ENCODE data around the gene RASGRP4. TPM values are rescaled to one million over a fixed set of nuclear protein-coding genes. Genes with fewer than 3 reads are reported as not detected.

Gene RASGRP4
- total and polyA plus RNA-seq, 2 experiments from 2014 or later = not detected

GRCh38 chr19:38451629-38452028 is 25.6 kb upstream of the RASGRP4 start:
- Histone ChIP-seq H3K9ac (no peak overlapping the region), H2AFZ (no peak overlapping the region), H3K27ac (no peak overlapping the region), H3K79me2 (ENCODE audit: insufficient read depth) (no peaks in the 10 kb centered on the region), H3K27me3 (replicated peaks; ENCODE audit: insufficient read depth) (0 out of 2 replicates have a peak, but pooled peaks cover 8% of the 10 kb centered on the region), H3K9me3 (ENCODE audit: low read depth) (no peaks in the 10 kb centered on the region), H3K9me2 (ENCODE audit: insufficient read depth) (no peaks in the 10 kb centered on the region), H3F3A (ENCODE audit: insufficient read depth) (no peaks in the 10 kb centered on the region), H3K4me2 (ENCODE audit: unreplicated experiment) (no peak overlapping the region), H3K4me3 (no peak overlapping the region), H3K4me1 (ENCODE audit: insufficient read depth) (no peaks in the 10 kb centered on the region), H4K20me1 (ENCODE audit: insufficient read depth) (no peaks in the 10 kb centered on the region), H3K36me3 (ENCODE audit: low read depth) (no peaks in the 10 kb centered on the region)
- TF ChIP-seq EZH2 (IDR thresholded peaks at IDR 0.05; ENCODE audit: insufficient read depth, poor library complexity, severe bottlenecking) = no peak
- in situ Hi-C loops (cut with MboI) = no loop called here
- 60 to 73% methylated on average over 9 of the region's 9 CpGs for WGBS, 2 experiments (ENCODE audit: low coverage in 1 of 2, low lambda C conversion rate in 2 of 2, missing lambda C conversion rate in 2 of 2)
- DNase-seq = no peak

- DNase-seq = no peak
- Histone ChIP-seq H3K79me2 (ENCODE audit: insufficient read depth) (no peaks in the 10 kb centered on the region), H3K27me3 (replicated peaks; ENCODE audit: insufficient read depth) (0 out of 2 replicates have a peak, but pooled peaks cover 8% of the 10 kb centered on the region), H3K9me3 (ENCODE audit: low read depth) (no peaks in the 10 kb centered on the region), H3K4me1 (ENCODE audit: insufficient read depth) (no peaks in the 10 kb centered on the region), H3K4me3 (no peak overlapping the region), H3K27ac (no peak overlapping the region), H2AFZ (no peak overlapping the region), H3F3A (ENCODE audit: insufficient read depth) (no peaks in the 10 kb centered on the region), H3K9ac (no peak overlapping the region), H3K9me2 (ENCODE audit: insufficient read depth) (no peaks in the 10 kb centered on the region), H3K4me2 (ENCODE audit: unreplicated experiment) (no peak overlapping the region), H4K20me1 (ENCODE audit: insufficient read depth) (no peaks in the 10 kb centered on the region), H3K36me3 (ENCODE audit: low read depth) (no peaks in the 10 kb centered on the region)
- TF ChIP-seq EZH2 (IDR thresholded peaks at IDR 0.05; ENCODE audit: insufficient read depth, poor library complexity, severe bottlenecking) (no peak), EZH2phosphoT487 (IDR thresholded peaks at IDR 0.05; ENCODE audit: insufficient read depth, low read depth) (no peak)
- 52 to 57% methylated on average over 8 of the region's 8 CpGs for WGBS, 2 experiments (ENCODE audit: low coverage in 1 of 2, low lambda C conversion rate in 2 of 2, missing lambda C conversion rate in 2 of 2)
- in situ Hi-C loops (cut with MboI) = no loop called here
These were observed 25.0 kb upstream of the RASGRP4 start for GRCh38 chr19:38451036-38451435.

GRCh38 chr19:38449518-38449917 is 23.5 kb upstream of the RASGRP4 start:
- in situ Hi-C loops (cut with MboI) = no loop called here
- TF ChIP-seq EZH2 (IDR thresholded peaks at IDR 0.05; ENCODE audit: insufficient read depth, poor library complexity, severe bottlenecking) = no peak
- no peak for TF ChIP-seq EZH2phosphoT487 (IDR thresholded peaks at IDR 0.05; ENCODE audit: insufficient read depth, low read depth)

GRCh38 chr19:38448225-38448624 is 22.2 kb upstream of the RASGRP4 start:
- in situ Hi-C loops (cut with MboI) = no loop called here
- WGBS, 2 experiments (ENCODE audit: low coverage in 1 of 2, low lambda C conversion rate in 2 of 2, missing lambda C conversion rate in 2 of 2) = 66 to 71% methylated on average over 7 to 9 of the region's 9 CpGs
- no peaks in the 10 kb centered on the region for H3K36me3 ChIP-seq (ENCODE audit: low read depth)
- no peaks in the 10 kb centered on the region for H3K9me2 ChIP-seq (ENCODE audit: insufficient read depth)
- H3K9me3 ChIP-seq (ENCODE audit: low read depth) = no peaks in the 10 kb centered on the region
- no peak overlapping the region for H2AFZ ChIP-seq
- 0 out of 2 replicates have a peak, but pooled peaks cover 8% of the 10 kb centered on the region for H3K27me3 ChIP-seq (replicated peaks; ENCODE audit: insufficient read depth)
- H3K4me1 ChIP-seq (ENCODE audit: insufficient read depth) = no peaks in the 10 kb centered on the region
- no peak overlapping the region for H3K9ac ChIP-seq
- no peak overlapping the region for H3K27ac ChIP-seq
- no peaks in the 10 kb centered on the region for H3F3A ChIP-seq (ENCODE audit: insufficient read depth)
- H3K4me3 ChIP-seq = no peak overlapping the region
- no peak for DNase-seq
- no peak overlapping the region for H3K4me2 ChIP-seq (ENCODE audit: unreplicated experiment)
- no peaks in the 10 kb centered on the region for H3K79me2 ChIP-seq (ENCODE audit: insufficient read depth)
- TF ChIP-seq EZH2phosphoT487 (IDR thresholded peaks at IDR 0.05; ENCODE audit: insufficient read depth, low read depth) (no peak), EZH2 (IDR thresholded peaks at IDR 0.05; ENCODE audit: insufficient read depth, poor library complexity, severe bottlenecking) (no peak)
- H4K20me1 ChIP-seq (ENCODE audit: insufficient read depth) = no peaks in the 10 kb centered on the region

More at GRCh38 chr19:38449518-38449917, 23.5 kb upstream of the RASGRP4 start:
- H3K9me3 ChIP-seq (ENCODE audit: low read depth) = no peaks in the 10 kb centered on the region
- H3K9me2 ChIP-seq (ENCODE audit: insufficient read depth) = no peaks in the 10 kb centered on the region
- no peaks in the 10 kb centered on the region for H3K79me2 ChIP-seq (ENCODE audit: insufficient read depth)
- no peak overlapping the region for H2AFZ ChIP-seq
- 39 to 42% methylated on average over 5 of the region's 5 CpGs for WGBS, 2 experiments (ENCODE audit: low coverage in 1 of 2, low lambda C conversion rate in 2 of 2, missing lambda C conversion rate in 2 of 2)
- no peak overlapping the region for H3K4me2 ChIP-seq (ENCODE audit: unreplicated experiment)
- no peak overlapping the region for H3K27ac ChIP-seq
- no peak for DNase-seq
- 0 out of 2 replicates have a peak, but pooled peaks cover 8% of the 10 kb centered on the region for H3K27me3 ChIP-seq (replicated peaks; ENCODE audit: insufficient read depth)
- H3F3A ChIP-seq (ENCODE audit: insufficient read depth) = no peaks in the 10 kb centered on the region
- no peak overlapping the region for H3K4me3 ChIP-seq
- H3K36me3 ChIP-seq (ENCODE audit: low read depth) = no peaks in the 10 kb centered on the region
- H3K9ac ChIP-seq = no peak overlapping the region
- no peaks in the 10 kb centered on the region for H4K20me1 ChIP-seq (ENCODE audit: insufficient read depth)
- H3K4me1 ChIP-seq (ENCODE audit: insufficient read depth) = no peaks in the 10 kb centered on the region

- DNase-seq = no peak
- no peak overlapping the region for H3K4me3 ChIP-seq
- no peaks in the 10 kb centered on the region for H3F3A ChIP-seq (ENCODE audit: insufficient read depth)
- H3K27ac ChIP-seq = no peak overlapping the region
- no peaks in the 10 kb centered on the region for H3K9me2 ChIP-seq (ENCODE audit: insufficient read depth)
- in situ Hi-C loops (cut with MboI) = no loop called here
- H2AFZ ChIP-seq = no peak overlapping the region
- 59 to 66% methylated on average over 7 of the region's 7 CpGs for WGBS, 2 experiments (ENCODE audit: low coverage in 1 of 2, low lambda C conversion rate in 2 of 2, missing lambda C conversion rate in 2 of 2)
- no peaks in the 10 kb centered on the region for H3K79me2 ChIP-seq (ENCODE audit: insufficient read depth)
- H3K9ac ChIP-seq = no peak overlapping the region
- H4K20me1 ChIP-seq (ENCODE audit: insufficient read depth) = no peaks in the 10 kb centered on the region
- H3K36me3 ChIP-seq (ENCODE audit: low read depth) = no peaks in the 10 kb centered on the region
- H3K27me3 ChIP-seq (replicated peaks; ENCODE audit: insufficient read depth) = 0 out of 2 replicates have a peak, but pooled peaks cover 8% of the 10 kb centered on the region
- no peaks in the 10 kb centered on the region for H3K4me1 ChIP-seq (ENCODE audit: insufficient read depth)
- TF ChIP-seq EZH2 (IDR thresholded peaks at IDR 0.05; ENCODE audit: insufficient read depth, poor library complexity, severe bottlenecking) (no peak), EZH2phosphoT487 (IDR thresholded peaks at IDR 0.05; ENCODE audit: insufficient read depth, low read depth) (no peak)
- H3K9me3 ChIP-seq (ENCODE audit: low read depth) = no peaks in the 10 kb centered on the region
- no peak overlapping the region for H3K4me2 ChIP-seq (ENCODE audit: unreplicated experiment)
These were observed 19.3 kb upstream of the RASGRP4 start for GRCh38 chr19:38445362-38445761.

Measured in GM23248 (cell line).